GM23338 (cell line): ENCODE results near the gene C1RL.

Experiments used
- CREB1 ChIP-seq: fragments of 250-450 bp; sonication (Bioruptor Pico); IDR thresholded peaks from 2 replicates; pipeline ENCODE4 v1.5.0; 2020; ENCODE audit warnings: low read depth, mild to moderate bottlenecking, moderate library complexity
- CTCF ChIP-seq, 2 experiments: fragments of 200-600 bp in 1 of 2; sonication (generic) in 1 of 2; conservative IDR thresholded peaks; 2 replicates each; pipeline versions ENCODE4 v1.5.1 to v1.6.1; 2016 to 2017; ENCODE audit warnings: antibody characterized with exemption in 2 of 2, low read depth in 2 of 2, mild to moderate bottlenecking in 2 of 2, moderate library complexity in 1 of 2
- ETS1 ChIP-seq: IDR thresholded peaks from 2 replicates; pipeline ENCODE4 v1.6.1; 2016; ENCODE audit warnings: antibody characterized with exemption
- EZH2 ChIP-seq: fragments of 200-600 bp; sonication (generic); IDR thresholded peaks from one replicate; pipeline ENCODE4 v1.8.0; 2017; ENCODE audit warnings: antibody characterized with exemption, mild to moderate bottlenecking, low read depth; ENCODE audit not compliant: unreplicated experiment
- EZH2phosphoT487 ChIP-seq: fragments of 200-600 bp; sonication (generic); IDR thresholded peaks from one replicate; pipeline ENCODE4 v1.8.1; 2018; ENCODE audit warnings: antibody characterized with exemption; ENCODE audit not compliant: unreplicated experiment
- JUNB ChIP-seq: IDR thresholded peaks from one replicate; pipeline ENCODE4 v1.6.1; 2016; ENCODE audit warnings: antibody characterized with exemption; ENCODE audit not compliant: unreplicated experiment
- NANOG ChIP-seq: IDR thresholded peaks from 2 replicates; pipeline ENCODE4 v1.6.1; 2016; ENCODE audit warnings: antibody characterized with exemption, borderline replicate concordance
- POLR2AphosphoS5 ChIP-seq: IDR thresholded peaks from 2 replicates; pipeline ENCODE4 v1.6.1; 2016; ENCODE audit warnings: antibody characterized with exemption, low read depth
- REST ChIP-seq: IDR thresholded peaks from one replicate; pipeline ENCODE4 v1.6.1; 2018; ENCODE audit warnings: antibody characterized with exemption; ENCODE audit not compliant: unreplicated experiment
- STAT1 ChIP-seq: IDR thresholded peaks from one replicate; pipeline ENCODE4 v1.6.1; 2016; ENCODE audit warnings: antibody characterized with exemption; ENCODE audit not compliant: unreplicated experiment
- ZNF114 ChIP-seq: fragments of 250-450 bp; sonication (Bioruptor Pico); IDR thresholded peaks from 2 replicates; pipeline ENCODE4 v1.5.0; 2020; ENCODE audit warnings: mild to moderate bottlenecking, moderate library complexity
- ZNF331 ChIP-seq: fragments of 250-450 bp; sonication (Bioruptor Pico); IDR thresholded peaks from 2 replicates; pipeline ENCODE4 v1.5.0; 2020; ENCODE audit warnings: low read depth, mild to moderate bottlenecking, moderate library complexity
- ZNF462 ChIP-seq: fragments of 250-450 bp; sonication (Bioruptor Pico); IDR thresholded peaks from 2 replicates; pipeline ENCODE4 v1.5.0; 2020; ENCODE audit warnings: mild to moderate bottlenecking, moderate library complexity

GRCh38 chr12:7092986-7093460 is 16.0 kb downstream of the C1RL start:
- TF ChIP-seq CREB1 (CRISPR knock-in tag) (no peak), CTCF (conservative IDR thresholded peaks at IDR 0.05; ENCODE audit: low read depth in 2 of 2) (no peak), EZH2 (no peak), NANOG (no peak), ZNF331 (CRISPR knock-in tag) (no peak), JUNB (no peak), STAT1 (no peak), POLR2AphosphoS5 (no peak), REST (no peak), ZNF114 (CRISPR knock-in tag) (no peak), ETS1 (no peak), EZH2phosphoT487 (no peak), ZNF462 (CRISPR knock-in tag) (no peak)
